ENCODE measurements around the gene ACTG2. TPM values are rescaled to one million over a fixed set of nuclear protein-coding genes. Genes with fewer than 3 reads are reported as not detected.
A peak's percentile ranks its signal among the peaks of the same experiment; 100 is the strongest.

Gene ACTG2
- total RNA-seq, 1 experiment from 2014 or later, result not detected

- POLR2A ChIA-PET (ENCODE audit: unreplicated experiment), result no interaction called here
- Histone ChIP-seq H3K79me2 (ENCODE audit: low read depth) (no peaks in the 10 kb centered on the region), H2AFZ (no peak overlapping the region), H3K4me2 (no peak overlapping the region), H4K20me1 (ENCODE audit: insufficient read depth) (no peaks in the 10 kb centered on the region), H3K27ac (no peak overlapping the region), H3K4me3 (no peak overlapping the region), H3K36me3 (ENCODE audit: low read depth) (no peaks in the 10 kb centered on the region), H3K9me2 (ENCODE audit: insufficient read depth) (no peaks in the 10 kb centered on the region; the same call in 1 of the 2 replicates), H3F3A (ENCODE audit: insufficient read depth, low read depth) (peaks cover 3% of the 10 kb centered on the region; the same call in 1 of the 2 replicates), H3K27me3 (ENCODE audit: insufficient read depth, low read depth) (no peaks in the 10 kb centered on the region), H3K9me3 (ENCODE audit: insufficient read depth, low read depth) (no peaks in the 10 kb centered on the region), H3K4me1 (replicated peaks; ENCODE audit: insufficient read depth) (no peaks in the 10 kb centered on the region)
- no TSS peak for BruUV-seq (replicated peaks)
- CTCF ChIA-PET, result no interaction called here
- TF ChIP-seq CTCF (conservative IDR thresholded peaks at IDR 0.05) (no peak), EZH2 (IDR thresholded peaks at IDR 0.05; ENCODE audit: low read depth) (no peak)
- intact Hi-C loops (cut with micrococcal nuclease; ENCODE audit: unreplicated experiment), result no loop called here
- no peak for DNase-seq
Measured at GRCh38 chr2:73904952-73905351, 12.1 kb downstream of the ACTG2 start.

- no peaks in the 10 kb centered on the region; the same call in 1 of the 2 replicates for H3K9me2 ChIP-seq (ENCODE audit: insufficient read depth)
- ChIA-PET POLR2A (ENCODE audit: unreplicated experiment) (no interaction called here), CTCF (no interaction called here)
- H4K20me1 ChIP-seq (ENCODE audit: insufficient read depth), result no peaks in the 10 kb centered on the region
- TF ChIP-seq CTCF (conservative IDR thresholded peaks at IDR 0.05) (no peak), EZH2 (IDR thresholded peaks at IDR 0.05; ENCODE audit: low read depth) (no peak)
- no peaks in the 10 kb centered on the region for H3K4me1 ChIP-seq (replicated peaks; ENCODE audit: insufficient read depth)
- no peaks in the 10 kb centered on the region for H3K27me3 ChIP-seq (ENCODE audit: insufficient read depth, low read depth)
- peaks cover 3% of the 10 kb centered on the region; the same call in 1 of the 2 replicates for H3F3A ChIP-seq (ENCODE audit: insufficient read depth, low read depth)
- no peaks in the 10 kb centered on the region for H3K36me3 ChIP-seq (ENCODE audit: low read depth)
- H3K4me3 ChIP-seq, result no peak overlapping the region
- BruUV-seq (replicated peaks), result no TSS peak
- H3K4me2 ChIP-seq, result no peak overlapping the region
- no peak overlapping the region for H3K27ac ChIP-seq
- H3K9me3 ChIP-seq (ENCODE audit: insufficient read depth, low read depth), result no peaks in the 10 kb centered on the region
- intact Hi-C loops (cut with micrococcal nuclease; ENCODE audit: unreplicated experiment), result no loop called here
- no peaks in the 10 kb centered on the region for H3K79me2 ChIP-seq (ENCODE audit: low read depth)
- no peak for DNase-seq
- no peak overlapping the region for H2AFZ ChIP-seq
Measured at GRCh38 chr2:73906847-73907505, 14.2 kb downstream of the ACTG2 start.

- Histone ChIP-seq H4K20me1 (ENCODE audit: insufficient read depth) (no peaks in the 10 kb centered on the region), H3K9me3 (ENCODE audit: insufficient read depth, low read depth) (no peaks in the 10 kb centered on the region), H3K36me3 (ENCODE audit: low read depth) (no peaks in the 10 kb centered on the region), H3K4me3 (no peak overlapping the region), H3K79me2 (ENCODE audit: low read depth) (no peaks in the 10 kb centered on the region), H2AFZ (no peak overlapping the region), H3K27me3 (ENCODE audit: insufficient read depth, low read depth) (no peaks in the 10 kb centered on the region), H3F3A (ENCODE audit: insufficient read depth, low read depth) (peaks cover 3% of the 10 kb centered on the region; the same call in 1 of the 2 replicates), H3K4me2 (no peak overlapping the region), H3K27ac (no peak overlapping the region), H3K4me1 (replicated peaks; ENCODE audit: insufficient read depth) (no peaks in the 10 kb centered on the region), H3K9me2 (ENCODE audit: insufficient read depth) (no peaks in the 10 kb centered on the region; the same call in 1 of the 2 replicates)
- ChIA-PET POLR2A (ENCODE audit: unreplicated experiment) (no interaction called here), CTCF (no interaction called here)
- no TSS peak for BruUV-seq (replicated peaks)
- intact Hi-C loops (cut with micrococcal nuclease; ENCODE audit: unreplicated experiment), result no loop called here
- DNase-seq, result peak; percentile 12 to 49
- peak; percentile 40 for TF ChIP-seq CTCF (conservative IDR thresholded peaks at IDR 0.05)
- TF ChIP-seq EZH2 (IDR thresholded peaks at IDR 0.05; ENCODE audit: low read depth), result no peak
Measured at GRCh38 chr2:73907840-73908452, 15.1 kb downstream of the ACTG2 start.
